GM19463 (cell line): ENCODE measurements around the gene C12orf57.

ENCODE experiments used
- ATAC-seq: cut with Tn5 transposase; IDR thresholded peaks from one replicate; pipeline ENCODE4 v1.9.1; 2021; ENCODE audit warnings: mild to moderate bottlenecking, moderate library complexity; ENCODE audit not compliant: unreplicated experiment

The C12orf57 gene

DNA sequence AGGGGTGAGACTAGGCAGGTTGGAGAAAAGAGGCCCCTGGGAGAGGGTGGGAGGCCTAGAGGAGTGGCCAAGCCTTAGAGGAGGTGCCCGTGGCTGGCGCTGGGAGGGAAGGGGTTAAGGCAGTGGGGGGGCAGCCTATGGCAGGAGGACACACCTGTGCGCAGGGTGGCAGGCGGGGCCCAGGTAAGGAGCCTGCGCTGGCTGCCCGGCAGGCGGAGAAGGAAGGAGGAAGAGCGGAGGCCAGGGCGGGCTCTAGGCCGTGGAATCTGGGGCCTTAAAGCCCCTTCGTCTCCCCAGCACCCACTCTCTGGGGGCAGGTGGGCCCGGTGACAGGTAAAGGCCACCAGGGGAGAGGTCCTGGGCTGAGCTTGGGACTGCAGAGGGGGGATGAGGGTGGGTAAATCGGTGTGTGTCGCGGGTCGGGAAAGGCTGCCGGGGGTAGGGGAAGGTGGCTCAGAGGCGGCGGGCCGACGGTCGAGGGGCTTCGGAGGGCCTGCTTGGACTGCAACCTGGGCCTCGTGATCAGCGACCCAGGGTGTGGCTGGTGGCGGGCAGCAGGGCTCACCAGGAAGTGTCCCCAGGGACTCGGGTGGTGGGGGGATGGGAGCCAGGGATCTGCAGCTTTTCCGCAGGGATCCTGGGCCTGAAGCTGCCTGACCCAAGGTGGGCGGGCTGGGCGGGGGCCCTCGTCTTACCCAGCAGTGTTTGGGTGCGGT, 19.4 kb downstream of the C12orf57 start:
- no peak for ATAC-seq

DNA sequence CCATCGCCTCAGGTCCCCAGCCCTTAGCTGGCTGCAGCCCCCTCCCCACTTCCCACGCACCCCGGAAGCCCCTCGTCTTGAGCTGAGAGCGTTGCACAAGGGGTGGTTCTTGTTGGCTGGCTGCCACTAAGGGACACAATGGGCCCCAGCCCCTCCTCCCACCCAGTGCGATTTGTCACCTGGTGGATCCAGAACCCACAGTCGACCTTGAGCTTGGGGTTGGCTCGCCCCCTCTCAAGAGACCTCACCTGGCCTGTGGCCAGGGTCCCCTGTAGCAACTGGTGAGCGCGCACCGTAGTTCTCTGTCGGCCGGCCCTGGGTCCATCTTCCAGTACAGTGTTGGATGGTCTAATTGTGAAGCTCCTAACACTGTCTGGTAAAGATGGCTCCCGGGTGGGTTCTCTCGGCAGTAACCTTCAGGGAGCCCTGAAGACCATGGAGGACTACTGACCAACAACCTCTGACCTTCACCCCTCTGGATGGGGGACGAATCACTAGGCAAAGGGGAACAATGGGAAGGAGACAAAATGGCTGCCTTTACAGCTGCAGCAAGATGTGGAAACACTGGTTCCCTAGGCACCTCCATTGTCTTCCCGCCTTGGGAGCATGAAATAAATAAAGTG, 20.1 kb downstream of the C12orf57 start:
- ATAC-seq, result no peak

GRCh38 chr12:6964605-6965025, 20.8 kb downstream of the C12orf57 start:
- no peak for ATAC-seq

DNA sequence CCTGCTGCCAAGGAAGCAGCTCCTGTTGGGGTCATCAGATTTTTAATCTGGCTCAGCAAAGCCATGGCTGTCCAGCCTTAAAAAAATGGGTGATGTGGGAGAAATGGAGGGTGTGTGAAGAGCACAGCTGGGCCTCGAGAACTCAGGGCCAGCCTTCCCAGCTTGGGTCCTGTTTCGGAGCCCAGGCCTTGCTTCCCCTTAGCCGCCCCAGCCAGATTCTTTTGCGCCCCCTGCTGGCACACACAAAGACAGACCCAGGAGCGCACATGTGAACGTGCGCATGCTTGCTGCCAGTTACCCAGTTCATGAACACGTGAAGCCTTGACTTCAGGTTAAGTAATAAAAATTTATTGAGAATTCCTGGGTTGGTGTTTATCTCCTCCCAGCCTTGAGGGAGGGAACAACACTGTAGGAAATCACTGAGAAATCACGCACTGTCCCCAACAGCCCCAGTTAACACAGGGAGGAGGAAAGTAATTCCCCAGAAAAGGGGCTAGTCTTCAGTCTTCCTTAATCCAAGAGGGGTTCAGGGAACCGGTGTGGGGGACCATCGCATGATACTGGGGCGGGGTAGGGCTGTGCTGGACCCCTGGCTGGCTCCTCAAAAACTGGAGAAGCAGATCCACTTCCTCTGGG, 21.3 kb downstream of the C12orf57 start:
- peak; percentile 40 for ATAC-seq

- ATAC-seq, result no peak
These were observed 21.9 kb downstream of the C12orf57 start for GRCh38 chr12:6965714-6966113.

DNA sequence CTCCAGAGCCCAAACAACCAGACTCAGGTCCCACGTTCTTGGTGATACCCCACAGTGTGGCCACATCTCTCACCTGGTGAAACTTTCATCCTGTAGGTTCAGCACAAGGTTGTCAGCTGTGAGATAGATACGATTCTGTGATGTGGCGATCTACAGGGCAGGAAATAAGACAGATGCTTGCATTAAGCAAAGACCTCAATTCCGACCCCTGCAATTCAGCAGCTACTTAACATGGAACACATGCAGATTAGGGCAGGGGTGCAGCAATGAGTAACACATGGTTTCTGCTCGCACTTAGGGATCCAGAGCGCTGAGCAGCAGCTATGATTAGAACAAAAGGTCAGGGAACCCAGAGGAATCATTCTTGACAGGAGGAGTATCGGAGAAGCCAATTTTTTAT, 22.5 kb downstream of the C12orf57 start:
- no peak for ATAC-seq

DNA sequence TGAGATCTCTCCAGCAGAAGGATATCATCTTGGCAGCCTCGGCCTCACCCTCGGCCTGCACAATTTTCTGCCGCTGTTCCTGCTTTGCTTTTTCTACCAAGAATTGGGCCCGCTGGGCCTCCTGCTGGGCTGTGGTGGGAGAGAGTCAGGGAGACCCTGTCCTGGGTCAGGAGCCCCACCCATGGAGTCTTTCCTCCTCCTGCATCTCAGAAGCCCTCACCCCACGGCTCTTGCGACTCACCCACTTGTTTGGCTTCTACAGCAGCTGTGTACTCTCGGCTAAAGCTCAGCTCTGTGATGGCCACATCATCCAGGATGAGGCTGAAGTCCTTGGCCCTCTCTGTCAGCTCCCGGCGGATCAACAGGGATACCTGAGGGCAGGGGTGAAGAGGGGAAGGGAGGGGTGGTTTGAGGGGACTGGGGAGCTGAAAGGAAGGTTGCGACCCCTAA, 23.9 kb downstream of the C12orf57 start:
- no peak for ATAC-seq

- no peak for ATAC-seq
These were observed 24.6 kb downstream of the C12orf57 start for GRCh38 chr12:6968426-6968825.

GRCh38 chr12:6970096-6970527, 26.3 kb downstream of the C12orf57 start:
- peak; percentile 31 for ATAC-seq

GRCh38 chr12:6974180-6974579, 30.4 kb downstream of the C12orf57 start:
- no peak for ATAC-seq

DNA sequence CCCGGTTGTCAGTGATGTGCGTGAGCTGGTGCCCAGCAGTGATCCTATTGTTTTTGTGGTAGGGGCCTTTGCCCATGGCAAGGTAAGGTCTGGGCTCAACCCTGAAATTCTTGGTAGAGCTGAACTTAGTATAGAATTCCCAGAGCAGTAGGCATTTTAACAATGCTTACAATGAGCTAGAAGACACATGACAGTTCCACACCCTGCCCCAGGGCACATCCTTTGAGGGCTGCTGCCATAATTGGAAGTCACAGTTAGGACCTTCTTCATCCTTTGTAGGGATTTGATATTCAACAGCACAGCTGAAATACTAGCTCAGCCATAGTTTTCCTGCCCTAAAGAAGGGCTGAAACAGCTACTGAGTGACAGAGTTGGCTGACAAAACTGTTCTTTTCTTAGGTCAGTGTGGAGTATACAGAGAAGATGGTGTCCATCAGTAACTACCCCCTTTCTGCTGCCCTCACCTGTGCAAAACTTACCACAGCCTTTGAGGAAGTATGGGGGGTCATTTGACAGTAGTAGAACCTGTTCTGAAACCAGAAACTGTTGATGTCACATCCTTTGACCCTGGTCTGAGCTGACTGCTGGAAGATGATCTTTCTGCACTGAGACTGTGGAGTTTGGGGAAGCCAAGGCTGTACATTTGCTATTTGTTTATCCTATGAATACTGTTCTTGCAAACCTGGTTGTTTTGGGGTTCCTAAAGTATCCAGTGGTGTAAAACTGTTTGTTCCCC, 31.6 kb downstream of the C12orf57 start:
- ATAC-seq, result no peak

DNA sequence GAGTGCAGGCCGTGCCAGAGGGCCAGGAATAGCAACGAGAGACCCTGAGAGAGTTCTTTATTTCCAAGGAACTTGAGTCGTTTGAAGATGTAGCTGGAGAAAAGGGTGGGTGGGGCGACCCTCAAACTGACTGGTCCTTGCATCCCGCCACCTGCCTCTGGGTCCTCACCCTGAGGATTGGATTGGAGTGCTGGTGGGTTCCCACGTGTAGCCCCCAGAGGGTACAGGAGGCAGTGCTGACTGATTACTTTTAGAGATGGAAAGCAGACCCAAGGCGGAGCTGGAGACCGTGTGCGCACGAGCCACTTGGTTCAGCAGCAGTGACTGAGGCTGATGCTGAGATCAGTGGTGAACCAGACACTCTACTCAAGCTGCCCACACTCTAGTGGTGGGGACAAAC, 33.8 kb downstream of the C12orf57 start:
- no peak for ATAC-seq

DNA sequence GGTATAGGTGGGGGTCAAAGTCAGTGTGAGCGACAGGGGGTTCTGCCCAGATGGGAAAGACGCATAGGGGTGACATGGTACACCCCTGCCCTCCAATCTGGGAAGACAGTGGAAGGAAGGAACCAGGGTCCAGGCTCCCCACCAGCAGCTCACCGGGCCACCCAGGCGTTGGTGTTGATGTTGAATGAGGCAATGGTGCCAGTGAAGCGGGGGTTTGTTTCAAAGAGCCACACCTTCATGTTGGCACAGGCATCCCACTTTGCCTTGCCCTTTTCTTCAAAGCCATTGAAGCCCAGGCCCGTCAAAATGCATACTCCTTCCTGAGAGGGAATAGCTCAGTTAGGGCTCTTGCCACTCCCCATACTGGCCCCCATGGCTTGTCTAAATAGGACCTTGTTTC, 34.4 kb downstream of the C12orf57 start:
- ATAC-seq, result no peak

DNA sequence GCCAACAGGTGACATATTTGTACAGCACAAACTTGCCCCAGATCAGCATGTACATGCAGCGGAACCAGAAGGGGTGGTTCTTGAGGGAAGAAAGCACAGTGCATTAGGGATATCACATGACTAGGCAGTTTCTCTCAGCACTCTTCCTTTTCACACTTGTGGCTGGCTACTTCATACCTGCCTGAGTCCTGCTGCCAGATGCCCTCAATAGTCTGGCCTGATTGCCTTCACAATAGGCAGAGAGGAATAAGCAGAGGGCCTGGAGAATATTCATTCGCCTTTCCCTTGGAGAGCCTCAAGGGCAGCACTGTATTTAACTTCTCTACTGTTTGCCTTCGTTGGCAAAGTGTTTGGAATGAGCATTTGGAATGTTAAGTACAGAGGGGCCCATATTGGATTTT, 34.8 kb downstream of the C12orf57 start:
- ATAC-seq, result no peak

DNA sequence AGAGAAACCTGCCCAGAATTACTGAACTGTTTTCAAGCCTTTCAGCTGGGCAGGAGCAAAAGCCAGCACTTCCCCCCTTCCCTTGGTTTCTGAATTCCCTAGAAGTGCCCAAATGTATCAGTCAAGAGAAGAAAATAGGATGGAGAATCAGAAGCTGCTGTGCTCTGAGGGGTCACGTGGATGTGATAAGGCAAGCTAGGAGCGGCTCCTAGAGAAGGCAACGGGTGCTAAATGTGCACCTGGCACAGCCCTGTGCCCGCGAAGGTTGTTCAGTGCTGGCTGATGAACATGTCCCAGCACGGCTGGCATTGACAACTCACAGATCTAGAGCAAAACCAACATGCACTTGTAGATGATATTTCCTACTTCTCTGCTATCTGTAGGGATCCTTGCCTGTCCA, 35.2 kb downstream of the C12orf57 start:
- no peak for ATAC-seq

DNA sequence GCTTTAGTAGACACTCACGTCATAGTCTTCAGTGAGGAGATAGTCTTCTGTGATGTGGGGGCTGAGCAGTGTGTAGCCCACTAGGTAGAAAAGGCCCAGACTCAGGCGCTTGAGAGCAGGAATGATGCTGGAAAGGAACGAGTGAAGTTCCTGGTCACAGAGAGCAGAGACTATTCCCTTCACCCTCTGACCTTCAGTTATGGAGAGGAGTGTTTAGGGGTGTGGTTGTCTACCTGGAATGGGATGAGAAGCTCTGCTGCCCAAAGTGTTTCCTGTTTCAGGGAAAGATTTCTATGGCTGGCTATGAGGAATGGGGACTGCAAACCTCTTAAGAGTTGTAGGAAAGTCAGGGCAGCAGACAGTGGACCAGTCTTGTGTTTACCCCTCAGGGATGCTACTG, 35.6 kb downstream of the C12orf57 start:
- ATAC-seq, result no peak

DNA sequence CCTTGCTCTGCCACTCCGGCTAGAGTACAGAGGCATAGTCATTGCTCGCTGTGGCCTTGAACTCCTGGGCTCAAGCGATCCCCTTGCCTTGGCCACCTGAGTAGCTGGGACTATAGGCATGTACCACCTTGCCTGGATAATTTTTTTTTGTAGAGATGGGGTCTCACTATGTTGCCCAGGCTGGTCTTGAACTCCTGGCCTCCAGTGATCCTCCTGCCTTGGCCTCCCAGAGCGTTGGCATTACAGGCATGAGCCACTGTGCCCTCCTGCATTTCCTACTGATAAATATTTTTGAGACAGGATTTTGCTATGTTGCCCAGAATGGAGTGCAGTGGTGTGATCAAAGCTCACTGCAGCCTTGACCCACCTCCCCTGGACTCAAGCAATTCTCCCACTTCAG, 36.3 kb downstream of the C12orf57 start:
- ATAC-seq, result no peak

- no peak for ATAC-seq
These were observed 36.9 kb downstream of the C12orf57 start for GRCh38 chr12:6980740-6981139.

GRCh38 chr12:6981152-6982052, 37.6 kb downstream of the C12orf57 start:
- ATAC-seq, result no peak

GRCh38 chr12:6982532-6982931, 38.7 kb downstream of the C12orf57 start:
- ATAC-seq, result no peak
